Loucy (cell line): ENCODE measurements around the gene AHRR.

Experiments
- CTCF ChIP-seq: fragments of 200-600 bp; sonication (generic); conservative IDR thresholded peaks from 2 replicates; pipeline ENCODE4 v1.5.1; 2014; ENCODE audit warnings: mild to moderate bottlenecking, antibody characterized with exemption, low read length
- EZH2phosphoT487 ChIP-seq: fragments of 200-600 bp; IDR thresholded peaks from 2 replicates; pipeline ENCODE4 v1.6.1; 2018; ENCODE audit warnings: antibody characterized with exemption, mild to moderate bottlenecking, moderate library complexity, borderline replicate concordance

GRCh38 chr5:321230-321725 lies at the start of gene AHRR:
- TF ChIP-seq CTCF (no peak), EZH2phosphoT487 (no peak)
